OCI-LY7 (cell line): ENCODE measurements around the gene IL18R1.

Experiments
- CTCF ChIP-seq: fragments of 200-600 bp; sonication (generic); conservative IDR thresholded peaks from 2 replicates; pipeline ENCODE4 v1.5.1; 2014; ENCODE audit warnings: mild to moderate bottlenecking, antibody characterized with exemption, low read length, moderate library complexity, mixed read lengths
- EZH2phosphoT487 ChIP-seq: fragments of 200-600 bp; sonication (generic); IDR thresholded peaks from 2 replicates; pipeline ENCODE4 v1.6.1; 2018; ENCODE audit warnings: low read depth, borderline replicate concordance, mild to moderate bottlenecking, mixed run types, antibody characterized with exemption, low read length, moderate library complexity, mixed read lengths

- TF ChIP-seq CTCF (no peak), EZH2phosphoT487 (no peak)
These were observed 45.9 kb downstream of the IL18R1 start for GRCh38 chr2:102401456-102401855.
